ENCODE results near the gene PDE4B.

- TF ChIP-seq CTCF (IDR thresholded peaks at IDR 0.05) = no peak
- no peak for TF ChIP-seq EZH2phosphoT487 (IDR thresholded peaks at IDR 0.05)
- no peak for TF ChIP-seq EZH2 (IDR thresholded peaks at IDR 0.05)
These were observed 79.6 kb downstream of the PDE4B start for GRCh38 chr1:65872301-65872700.
